GM12878 (cell line): ENCODE measurements around the gene GRIK5. TPM values are rescaled to one million over a fixed set of nuclear protein-coding genes. Genes with fewer than 3 reads are reported as not detected.

Experiments
- ATAC-seq: fragments of 200-7000 bp; cut with Tn5 transposase; 3 replicates; pipeline ENCODE4 v1.9.1; 2020; ENCODE audit warnings: mild to moderate bottlenecking, moderate library complexity
- BruUV-seq: library from RNA; stranded (reverse); fragments of 400-500 nt; replicated peaks from 2 replicates; lab custom pipeline; 2021; lab: Mats Ljungman, UMichigan
- CTCF ChIA-PET: fragments of 300-600 bp; sonication (Branson Sonifier 250); formaldehyde crosslinking; extraction: SDS; loops from one replicate; lab custom pipeline; 2021; ENCODE audit warnings: inconsistent platforms; lab: Yijun Ruan, JAX
- POLR2A ChIA-PET: fragments of 350-600 bp; formaldehyde crosslinking; extraction: SDS; loops from one replicate; lab custom pipeline; 2021; ENCODE audit warnings: inconsistent platforms; lab: Charles Lee
- RAD21 ChIA-PET: fragments of 300-600 bp; sonication (Branson Sonifier 250); formaldehyde crosslinking; loops from one replicate; lab custom pipeline; 2023; ENCODE audit warnings: antibody characterized with exemption; ENCODE audit not compliant: unreplicated experiment; lab: Charles Lee
- SMC1A ChIA-PET: fragments of 300-600 bp; sonication (Branson Sonifier 250); formaldehyde crosslinking; loops from one replicate; lab custom pipeline; 2023; ENCODE audit not compliant: unreplicated experiment, uncharacterized antibody; lab: Charles Lee
- DNase-seq: peaks from one replicate; pipeline ENCODE4 v3.0.0-alpha.2; 2011; ENCODE audit warnings: low read depth, low spot score
- FAIRE-seq: peaks from 3 replicates; lab custom pipeline; 2011; peaks lifted over from hg19 to GRCh38; lab: Jason Lieb, UNC
- H2AFZ ChIP-seq: 2 replicates; pipeline ENCODE4 v1.6.0; 2011; ENCODE audit warnings: low read depth, low read length, control low read depth; ENCODE audit not compliant: control insufficient read depth
- H3K27ac ChIP-seq: 2 replicates; pipeline ENCODE4 v1.5.1; 2011; ENCODE audit warnings: control low read depth; ENCODE audit not compliant: control insufficient read depth, insufficient read depth
- H3K27me3 ChIP-seq, 2 experiments: replicated peaks in 1 of 2; 2 replicates each; pipeline versions ENCODE4 v1.6.0 to v1.6.1; 2011; ENCODE audit warnings: low read length in 1 of 2; ENCODE audit not compliant: control insufficient read depth in 2 of 2, insufficient read depth in 2 of 2
- H3K36me3 ChIP-seq, 2 experiments: 2 replicates each; pipeline ENCODE4 v1.5.1; 2011; ENCODE audit warnings: low read length in 1 of 2; ENCODE audit not compliant: control insufficient read depth in 2 of 2, insufficient read depth in 2 of 2
- H3K4me1 ChIP-seq: 2 replicates; pipeline ENCODE4 v1.6.1; 2011; ENCODE audit warnings: mild to moderate bottlenecking, low read length, moderate library complexity, mixed read lengths; ENCODE audit not compliant: control insufficient read depth, insufficient read depth
- H3K4me2 ChIP-seq: 2 replicates; pipeline ENCODE4 v1.6.0; 2011; ENCODE audit warnings: control low read depth; ENCODE audit not compliant: control insufficient read depth, insufficient read depth
- H3K4me3 ChIP-seq: fragments of 200-600 bp; sonication (generic); 2 replicates; pipeline ENCODE4 v1.5.1; 2016
- H3K79me2 ChIP-seq: 2 replicates; pipeline ENCODE4 v1.6.0; 2011; ENCODE audit warnings: low read length; ENCODE audit not compliant: control insufficient read depth, insufficient read depth
- H3K9ac ChIP-seq: 2 replicates; pipeline ENCODE4 v1.8.0; 2011; ENCODE audit warnings: low read length, control low read depth, mixed read lengths; ENCODE audit not compliant: control insufficient read depth, insufficient read depth
- H3K9me3 ChIP-seq: replicated peaks from 3 replicates; pipeline ENCODE4 v1.5.1; 2011; ENCODE audit warnings: mild to moderate bottlenecking, low read length; ENCODE audit not compliant: control insufficient read depth, insufficient read depth
- H4K20me1 ChIP-seq: 2 replicates; pipeline ENCODE4 v1.6.0; 2011; ENCODE audit not compliant: control insufficient read depth, insufficient read depth
- ASH2L ChIP-seq: fragments of 300-600, 200-600 bp; sonication (generic); IDR thresholded peaks from 2 replicates; pipeline ENCODE4 v1.6.1; 2017; ENCODE audit warnings: low read depth, mild to moderate bottlenecking, borderline replicate concordance
- ATF3 ChIP-seq: IDR thresholded peaks from 2 replicates; pipeline ENCODE4 v1.6.1; 2011; ENCODE audit warnings: low read depth, mild to moderate bottlenecking, low read length, moderate library complexity, borderline replicate concordance; ENCODE audit errors: extremely low read depth
- ATF7 ChIP-seq: fragments of 450-650 bp; IDR thresholded peaks from 2 replicates; pipeline ENCODE4 v1.6.1; 2016; ENCODE audit warnings: low read depth, mild to moderate bottlenecking
- CBX3 ChIP-seq: fragments of 200-600 bp; sonication (generic); IDR thresholded peaks from 2 replicates; pipeline ENCODE4 v1.6.1; 2016; ENCODE audit warnings: low read depth, borderline replicate concordance
- CHD1 ChIP-seq: IDR thresholded peaks from 2 replicates; pipeline ENCODE4 v1.6.1; 2012; ENCODE audit warnings: low read depth, low read length, improper control_type of control experiment
- KAT2A ChIP-seq: conservative IDR thresholded peaks from 2 replicates; pipeline ENCODE4 v1.6.1; 2011; ENCODE audit warnings: low read depth, low read length; ENCODE audit not compliant: control insufficient read depth
- NKRF ChIP-seq: fragments of 450-650 bp; conservative IDR thresholded peaks from 2 replicates; pipeline ENCODE4 v1.6.1; 2017; ENCODE audit warnings: mild to moderate bottlenecking, moderate library complexity
- POU2F2 ChIP-seq: IDR thresholded peaks from 3 replicates; pipeline ENCODE4 v1.6.1; 2011; ENCODE audit warnings: low read depth, mild to moderate bottlenecking, low read length, borderline replicate concordance
- STAT1 ChIP-seq: fragments of 450-650 bp; conservative IDR thresholded peaks from 2 replicates; pipeline ENCODE4 v1.6.1; 2014; ENCODE audit warnings: antibody characterized with exemption, mild to moderate bottlenecking
- STAT3 ChIP-seq: IDR thresholded peaks from 2 replicates; pipeline ENCODE4 v1.6.1; 2011; ENCODE audit warnings: low read depth, low read length, improper control_type of control experiment
- TBL1XR1 ChIP-seq: IDR thresholded peaks from 2 replicates; pipeline ENCODE4 v1.6.1; 2012; ENCODE audit warnings: low read depth, low read length, improper control_type of control experiment
- ZBED1 ChIP-seq: IDR thresholded peaks from 2 replicates; pipeline ENCODE4 v1.6.1; 2016; ENCODE audit warnings: borderline replicate concordance
- WGBS: methylation state at CpG from one replicate; pipeline ENCODE4 v1.1.6; 2016; ENCODE audit warnings: low lambda C conversion rate; ENCODE audit not compliant: insufficient replicate concordance, insufficient coverage; ENCODE audit errors: missing lambda C conversion rate; 5-methylcytosine and 5-hydroxymethylcytosine counted together
- in situ Hi-C: fragments of 300-500 bp; cut with MboI; formaldehyde crosslinking; loops from 9 replicates; pipeline ENCODE4 v1.14.3; 2018; ENCODE audit warnings: mixed read lengths
- intact Hi-C: fragments of 100-400 bp; cut with micrococcal nuclease; formaldehyde crosslinking; loops from one replicate; pipeline ENCODE4 v1.14.2; 2022; ENCODE audit not compliant: unreplicated experiment
- polyA plus RNA-seq, 11 experiments: library from polyadenylated mRNA; depleted of rRNA in 4 of 11; unstranded in 6 of 11; stranded (reverse) in 5 of 11; fragments of >200 nt; fragmentation: Nextera tagmentation in 4 of 11; fragmentation: Illumina TruSeq in 1 of 11; extraction: Ambion mirVana in 4 of 11; extraction: Trizol in 1 of 11; gene quantifications; 1 replicate in 1 of 11; 2 replicates in 10 of 11; pipeline versions ENCODE4 v1.2.1 to v1.2.3, GENCODE V29; 2011 to 2016; ENCODE audit warnings: inconsistent platforms in 2 of 11, missing spikeins in 2 of 11, low read depth in 1 of 11
- total RNA-seq, 4 experiments: library from RNA; depleted of rRNA in 3 of 4; stranded (reverse); fragments of >200 nt in 3 of 4; fragmentation: Illumina TruSeq in 1 of 4; extraction: Trizol in 1 of 4; gene quantifications; 2 replicates each; pipeline versions ENCODE4 v1.2.1 to v1.2.3, GENCODE V29; 2013 to 2021

Gene GRIK5
- total and polyA plus RNA-seq, 10 of the 15 experiments (the other 5 are each of a cell fraction or from before 2014, with no cell fraction given): 0.03 to 0.23 (median 0.07) TPM; not detected in 3

- FAIRE-seq (no peak), DNase-seq (no peak), ATAC-seq (no peak)
- intact Hi-C loops (no loop called here), in situ Hi-C loops (no loop called here)
- no peak overlapping the region for H3K27ac ChIP-seq
- ChIA-PET POLR2A (no interaction called here), SMC1A (no interaction called here), CTCF (no interaction called here), RAD21 (no interaction called here)
- no peak overlapping the region for H2AFZ ChIP-seq
- no peak overlapping the region for H3K4me3 ChIP-seq
- no TSS peak for BruUV-seq
- H3K27me3 ChIP-seq: peaks cover 3 to 15% of the 10 kb centered on the region in 2 experiments; a peak in 2 of 4 replicates
- H3K79me2 ChIP-seq: no peaks in the 10 kb centered on the region
- TF ChIP-seq POU2F2 (no peak), KAT2A (no peak), STAT1 (no peak), TBL1XR1 (no peak), STAT3 (no peak), CHD1 (no peak), ZBED1 (no peak), ATF3 (no peak), CBX3 (no peak), ATF7 (no peak), NKRF (no peak), ASH2L (no peak)
- H4K20me1 ChIP-seq: no peaks in the 10 kb centered on the region
- no peaks in the 10 kb centered on the region for H3K4me1 ChIP-seq
- H3K9me3 ChIP-seq: no peaks in the 10 kb centered on the region
- no peak overlapping the region for H3K4me2 ChIP-seq
- H3K36me3 ChIP-seq: no peaks in the 10 kb centered on the region
- no peak overlapping the region for H3K9ac ChIP-seq
- WGBS: 13% methylated on average over 15 of the region's 21 CpGs
Measured at GRCh38 chr19:42003506-42004294, 66.3 kb downstream of the GRIK5 start.
